Hindlimb muscle (tissue), 1 donor: ENCODE measurements around the gene RALGAPA2. TPM values are rescaled to one million over a fixed set of nuclear protein-coding genes. Genes with fewer than 3 reads are reported as not detected.

ENCODE experiments used
- DNase-seq: peaks from one replicate; pipeline ENCODE4 v3.0.0-alpha.2; 2013
- polyA plus RNA-seq: library from polyadenylated mRNA; unstranded; fragments of 120-200 nt; gene quantifications from one replicate; pipeline ENCODE4 v1.2.1, GENCODE V29; 2013; ENCODE audit not compliant: insufficient read length

RALGAPA2 gene
- polyA plus RNA-seq, 1 donor = 10.9 TPM

GRCh38 chr20:20627471-20627870 is 85.0 kb downstream of the RALGAPA2 start:
- DNase-seq = no peak

GRCh38 chr20:20624914-20625313 is 87.5 kb downstream of the RALGAPA2 start:
- DNase-seq = no peak

- no peak for DNase-seq
Observed at GRCh38 chr20:20621195-20621594, 91.2 kb downstream of the RALGAPA2 start.

GRCh38 chr20:20614391-20614790 is 98.1 kb downstream of the RALGAPA2 start:
- no peak for DNase-seq

- DNase-seq = no peak
Observed at GRCh38 chr20:20612251-20612650, 100.2 kb downstream of the RALGAPA2 start.

GRCh38 chr20:20611167-20611566 is 101.3 kb downstream of the RALGAPA2 start:
- DNase-seq = no peak

- no peak for DNase-seq
Observed at GRCh38 chr20:20609522-20609921, 102.9 kb downstream of the RALGAPA2 start.

GRCh38 chr20:20608641-20609040 is 103.8 kb downstream of the RALGAPA2 start:
- DNase-seq = no peak

GRCh38 chr20:20608041-20608440 is 104.4 kb downstream of the RALGAPA2 start:
- no peak for DNase-seq

GRCh38 chr20:20606881-20607280 is 105.6 kb downstream of the RALGAPA2 start:
- DNase-seq = no peak

GRCh38 chr20:20606050-20606449 is 106.4 kb downstream of the RALGAPA2 start:
- DNase-seq = no peak

- DNase-seq = no peak
Observed at GRCh38 chr20:20604907-20605306, 107.5 kb downstream of the RALGAPA2 start.

- DNase-seq = no peak
Observed at GRCh38 chr20:20604357-20604756, 108.1 kb downstream of the RALGAPA2 start.

GRCh38 chr20:20603339-20603990 is 109.0 kb downstream of the RALGAPA2 start:
- no peak for DNase-seq

- DNase-seq = no peak
Observed at GRCh38 chr20:20597966-20598365, 114.5 kb downstream of the RALGAPA2 start.

GRCh38 chr20:20594171-20594530 is 118.3 kb downstream of the RALGAPA2 start:
- DNase-seq = peak; percentile 10

- peak; percentile 15 for DNase-seq
Observed at GRCh38 chr20:20593447-20594170, 118.8 kb downstream of the RALGAPA2 start.

- no peak for DNase-seq
Observed at GRCh38 chr20:20585146-20585545, 127.3 kb downstream of the RALGAPA2 start.

- no peak for DNase-seq
Observed at GRCh38 chr20:20582734-20583133, 129.7 kb downstream of the RALGAPA2 start.

GRCh38 chr20:20580139-20580538 is 132.3 kb downstream of the RALGAPA2 start:
- DNase-seq = no peak

GRCh38 chr20:20578838-20579237 is 133.6 kb downstream of the RALGAPA2 start:
- no peak for DNase-seq

GRCh38 chr20:20573797-20574196 is 138.6 kb downstream of the RALGAPA2 start:
- DNase-seq = no peak

GRCh38 chr20:20571068-20571780 is 141.2 kb downstream of the RALGAPA2 start:
- DNase-seq = no peak
